NCI-H1694 treated with DMSO at 0.1 percent for 48 hours (cell line): ENCODE data around the gene C2CD4C.
A peak's percentile ranks its signal among the peaks of the same experiment; 100 is the strongest.
"Not testable (repeated sequence)": the region's sequence is repeated elsewhere in the genome, so short reads cannot be mapped to it uniquely, and the experiment has no call there.

Experiments
- DNase-seq: peaks from one replicate; lab custom pipeline; 2025; lab: John Stamatoyannopoulos, UW

The C2CD4C gene

DNA sequence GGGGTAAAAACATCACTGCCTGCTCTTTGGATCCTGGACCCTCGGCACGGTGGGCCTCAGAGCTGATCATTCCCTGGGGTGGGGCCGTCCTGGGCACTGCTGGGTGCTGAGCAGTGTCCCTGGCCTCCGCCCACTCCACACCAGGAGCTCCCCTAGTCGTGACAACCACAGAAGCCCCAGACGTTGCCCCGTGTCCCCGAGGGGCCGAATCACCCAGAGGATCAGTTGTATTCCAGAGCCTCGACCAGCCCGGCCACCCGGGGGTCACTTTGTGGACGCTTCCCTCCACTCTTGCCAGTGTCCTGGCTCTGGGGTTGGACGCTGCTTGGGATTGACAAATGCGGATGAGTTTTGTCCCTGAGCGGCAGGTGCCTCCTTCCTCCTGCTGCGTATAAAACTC is 10.2 kb downstream of the C2CD4C start:
- DNase-seq, result no peak

- DNase-seq, result no peak
Observed at GRCh38 chr19:397941-398706, 10.8 kb downstream of the C2CD4C start.

- DNase-seq, result no peak
Observed at GRCh38 chr19:397321-397720, 11.6 kb downstream of the C2CD4C start.

GRCh38 chr19:395467-395866 is 13.5 kb downstream of the C2CD4C start:
- no peak for DNase-seq

GRCh38 chr19:394857-395256 is 14.1 kb downstream of the C2CD4C start:
- DNase-seq, result not testable (repeated sequence)

- not testable (repeated sequence) for DNase-seq
Observed at GRCh38 chr19:393560-393959, 15.4 kb downstream of the C2CD4C start.

GRCh38 chr19:392375-392970 is 16.5 kb downstream of the C2CD4C start:
- no peak for DNase-seq

DNA sequence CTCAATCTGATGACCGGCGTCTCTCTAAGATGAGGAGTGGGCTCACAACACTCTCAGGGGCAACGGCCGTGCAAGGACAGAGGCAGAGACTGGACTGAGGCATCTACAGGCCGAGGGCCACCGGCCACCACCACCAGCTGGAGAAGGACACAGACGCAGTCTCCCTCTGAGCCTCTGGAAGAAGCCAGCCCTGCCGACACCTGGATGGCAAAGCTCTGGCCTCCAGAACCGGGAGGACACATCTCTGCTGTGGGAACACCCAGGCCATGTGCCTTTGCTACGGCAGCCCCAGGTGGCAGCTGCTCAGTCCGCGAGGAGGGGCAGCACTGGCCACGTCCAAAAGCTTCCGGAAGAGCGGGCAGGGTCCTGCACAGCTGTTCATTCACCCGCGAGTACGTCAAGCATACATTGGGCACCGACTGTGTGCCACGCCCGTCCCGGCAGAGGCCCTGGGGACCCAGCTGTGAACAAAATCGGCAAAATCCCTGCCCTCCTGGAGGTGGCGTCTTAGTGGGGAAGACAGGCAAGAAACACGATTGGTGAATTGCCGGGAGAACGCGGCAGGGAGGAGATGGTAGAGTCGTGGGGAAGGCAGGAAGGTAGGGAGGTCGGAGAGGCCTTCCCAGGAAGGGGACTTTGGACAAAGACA is 17.1 kb downstream of the C2CD4C start:
- no peak for DNase-seq

DNA sequence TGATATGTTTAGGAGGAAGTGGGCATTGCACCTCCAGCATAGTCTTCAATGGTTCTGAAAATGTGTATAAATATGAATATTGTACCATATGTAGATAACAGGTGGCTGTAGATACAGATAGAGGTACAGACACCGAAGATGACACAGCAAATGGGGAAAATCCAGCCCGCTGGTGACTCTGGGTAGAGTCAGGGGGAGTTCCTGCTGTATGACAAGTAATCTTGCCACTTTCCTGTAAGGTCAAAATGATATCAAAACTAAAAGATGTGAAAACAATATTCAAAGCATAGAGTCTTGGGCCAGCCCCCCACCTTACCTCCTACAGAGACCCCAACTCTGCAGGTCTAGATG is 17.8 kb downstream of the C2CD4C start:
- no peak for DNase-seq

GRCh38 chr19:390386-391206 is 18.4 kb downstream of the C2CD4C start:
- DNase-seq, result no peak

- DNase-seq, result no peak
Observed at GRCh38 chr19:389935-390289, 19.0 kb downstream of the C2CD4C start.

GRCh38 chr19:389255-389934 is 19.6 kb downstream of the C2CD4C start:
- no peak for DNase-seq

DNA sequence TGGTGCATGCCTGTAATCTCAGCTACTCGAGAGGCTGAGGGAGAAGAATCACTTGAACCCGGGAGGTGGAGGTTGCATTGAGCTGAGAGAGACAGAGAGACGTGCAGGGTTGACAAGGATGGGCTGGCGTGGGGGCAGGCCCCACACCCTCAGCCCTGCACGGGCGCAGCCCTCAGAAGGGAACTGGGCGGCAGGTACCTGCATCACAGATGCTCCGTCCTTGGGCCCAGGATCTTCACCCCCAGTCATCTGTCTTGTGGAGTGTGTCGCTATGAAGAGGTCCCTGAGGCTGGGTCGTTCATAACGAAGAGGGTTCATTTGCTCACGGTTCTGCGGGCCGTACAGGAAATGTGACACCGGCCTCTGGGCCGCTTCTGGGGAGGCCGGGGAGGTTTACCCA is 20.3 kb downstream of the C2CD4C start:
- DNase-seq, result no peak

- DNase-seq, result no peak
Observed at GRCh38 chr19:387777-388176, 21.2 kb downstream of the C2CD4C start.

DNA sequence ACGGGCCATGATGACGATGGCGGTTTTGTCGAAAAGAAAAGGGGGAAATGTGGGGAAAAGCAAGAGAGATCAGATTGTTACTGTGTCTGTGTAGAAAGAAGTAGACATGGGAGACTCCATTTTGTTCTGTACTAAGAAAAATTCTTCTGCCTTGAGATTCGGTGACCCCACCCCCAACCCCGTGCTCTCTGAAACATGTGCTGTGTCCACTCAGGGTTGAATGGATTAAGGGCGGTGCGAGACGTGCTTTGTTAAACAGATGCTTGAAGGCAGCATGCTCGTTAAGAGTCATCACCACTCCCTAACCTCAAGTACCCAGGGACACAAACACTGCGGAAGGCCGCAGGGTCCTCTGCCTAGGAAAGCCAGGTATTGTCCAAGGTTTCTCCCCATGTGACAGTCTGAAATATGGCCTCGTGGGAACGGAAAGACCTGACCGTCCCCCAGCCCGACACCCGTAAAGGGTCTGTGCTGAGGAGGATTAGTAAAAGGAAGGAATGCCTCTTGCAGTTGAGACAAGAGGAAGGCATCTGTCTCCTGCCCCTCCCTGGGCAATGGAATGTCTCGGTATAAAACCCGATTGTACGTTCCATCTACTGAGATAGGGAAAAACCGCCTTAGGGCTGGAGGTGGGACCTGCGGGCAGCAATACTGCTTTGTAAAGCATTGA is 22.2 kb downstream of the C2CD4C start:
- not testable (repeated sequence) for DNase-seq

DNA sequence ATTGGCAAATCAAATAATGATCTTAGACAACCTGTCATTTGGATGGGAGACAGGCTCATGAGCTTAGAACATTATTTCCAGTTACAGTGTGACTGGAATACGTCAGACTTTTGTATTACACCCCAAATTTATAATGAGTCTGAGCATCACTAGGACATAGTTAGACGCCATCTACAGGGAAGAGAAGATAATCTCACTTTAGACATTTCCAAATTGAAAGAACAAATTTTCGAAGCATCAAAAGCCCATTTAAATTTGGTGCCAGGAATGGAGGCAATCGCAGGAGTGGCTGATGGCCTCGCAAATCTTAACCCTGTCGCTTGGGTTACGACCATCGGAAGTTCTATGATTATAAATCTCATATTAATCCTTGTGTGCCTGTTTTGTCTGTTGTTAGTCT is 22.8 kb downstream of the C2CD4C start:
- DNase-seq, result not testable (repeated sequence)

DNA sequence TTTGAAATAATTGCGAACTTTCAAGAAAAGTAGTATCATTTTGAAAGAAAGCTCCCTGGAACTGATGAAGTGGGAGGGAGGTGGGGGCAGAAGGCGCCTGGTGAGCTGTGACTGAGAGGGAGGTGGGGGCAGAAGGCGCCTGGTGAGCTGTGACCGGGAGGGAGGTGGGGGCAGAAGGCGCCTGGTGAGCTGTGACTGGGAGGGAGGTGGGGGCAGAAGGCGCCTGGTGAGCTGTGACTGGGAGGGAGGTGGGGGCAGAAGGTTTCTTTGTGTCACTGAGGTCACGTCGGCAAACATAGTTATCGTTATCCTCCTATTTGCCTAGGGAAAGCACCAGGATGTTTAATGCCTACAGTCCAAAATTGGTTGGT is 24.2 kb downstream of the C2CD4C start:
- DNase-seq, result no peak

GRCh38 chr19:383922-384798 is 24.8 kb downstream of the C2CD4C start:
- no peak for DNase-seq

DNA sequence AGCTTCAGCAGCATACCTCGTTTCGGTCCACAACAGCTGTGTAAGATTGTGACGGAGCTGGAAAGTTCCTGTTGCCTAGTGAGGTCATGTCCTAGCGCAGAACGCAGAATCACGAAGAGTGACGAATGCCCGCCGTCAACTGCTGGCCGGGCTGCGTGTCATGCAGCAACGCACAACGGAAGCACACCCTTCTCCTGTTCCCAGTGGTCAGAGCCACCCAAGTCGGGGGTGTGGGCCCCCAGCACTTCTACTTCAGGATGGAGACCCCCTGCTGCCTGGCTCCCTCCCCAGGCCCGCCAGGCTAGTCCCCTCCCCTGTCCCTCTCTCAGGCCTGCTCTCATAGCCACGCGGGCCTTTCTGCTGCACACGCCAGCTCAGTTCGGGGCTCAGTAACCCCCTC is 25.9 kb downstream of the C2CD4C start:
- DNase-seq, result no peak

DNA sequence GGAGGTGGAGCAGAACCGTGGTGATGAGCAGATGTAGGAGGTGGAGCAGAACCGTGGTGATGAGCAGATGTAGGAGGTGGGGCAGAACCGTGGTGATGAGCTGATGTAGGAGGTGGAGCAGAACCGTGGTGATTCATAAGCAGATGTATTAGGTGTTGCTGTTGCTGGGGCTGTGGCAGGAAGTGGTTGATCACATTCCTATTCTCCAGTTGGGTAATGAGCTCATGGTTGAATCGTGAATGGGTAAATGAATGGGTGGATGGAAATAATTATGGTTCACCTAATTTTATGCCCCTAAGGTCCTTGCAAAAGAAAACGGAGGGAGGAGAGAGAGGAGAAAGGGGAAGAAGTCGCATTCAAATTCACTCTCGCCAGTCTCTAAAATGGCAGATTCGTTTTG is 26.4 kb downstream of the C2CD4C start:
- DNase-seq, result peak; percentile 40

DNA sequence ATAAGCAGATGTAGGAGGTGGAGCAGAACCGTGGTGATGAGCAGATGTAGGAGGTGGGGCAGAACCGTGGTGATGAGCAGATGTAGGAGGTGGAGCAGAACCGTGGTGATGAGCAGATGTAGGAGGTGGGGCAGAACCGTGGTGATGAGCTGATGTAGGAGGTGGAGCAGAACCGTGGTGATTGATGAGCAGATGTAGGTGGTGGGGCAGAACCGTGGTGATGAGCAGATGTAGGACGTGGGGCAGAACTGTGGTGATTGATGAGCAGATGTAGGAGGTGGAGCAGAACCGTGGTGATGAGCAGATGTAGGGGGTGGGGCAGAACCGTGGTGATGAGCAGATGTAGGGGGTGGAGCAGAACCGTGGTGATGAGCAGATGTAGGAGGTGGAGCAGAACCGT is 27.0 kb downstream of the C2CD4C start:
- not testable (repeated sequence) for DNase-seq
